IPS DF 6.9 (cell line): Measurements from ENCODE around the gene TRIAP1.

Experiments
- DNase-seq: peaks from one replicate; pipeline ENCODE4 v3.0.0-alpha.2; 2013; ENCODE audit warnings: low read depth, low spot score
- H3K27ac ChIP-seq: one replicate; pipeline ENCODE4 v1.5.1; 2013; ENCODE audit warnings: low read length, control low read depth
- H3K27me3 ChIP-seq: 2 replicates; pipeline ENCODE4 v1.6.1; 2013; ENCODE audit warnings: mild to moderate bottlenecking, low read length; ENCODE audit not compliant: control insufficient read depth, insufficient read depth
- H3K36me3 ChIP-seq: 2 replicates; pipeline ENCODE4 v1.6.1; 2013; ENCODE audit warnings: low read length; ENCODE audit not compliant: control insufficient read depth, insufficient read depth
- H3K4me1 ChIP-seq: 2 replicates; pipeline ENCODE4 v1.6.1; 2013; ENCODE audit warnings: low read length; ENCODE audit not compliant: control insufficient read depth, insufficient read depth
- H3K4me3 ChIP-seq: 2 replicates; pipeline ENCODE4 v1.5.1; 2013; ENCODE audit warnings: mild to moderate bottlenecking, low read length
- H3K9me3 ChIP-seq: 2 replicates; pipeline ENCODE4 v1.6.1; 2013; ENCODE audit warnings: low read length, inconsistent platforms; ENCODE audit not compliant: control insufficient read depth, insufficient read depth
- WGBS: extraction: QIAGEN DNeasy Blood & Tissue Kit; methylation state at CpG from one replicate; pipeline ENCODE4 v1.1.7; 2013; ENCODE audit warnings: mixed read lengths, missing lambda C conversion rate; ENCODE audit not compliant: insufficient read length, insufficient coverage; 5-methylcytosine and 5-hydroxymethylcytosine counted together

Gene TRIAP1

GRCh38 chr12:120481022-120481767, 35.0 kb upstream of the TRIAP1 start:
- WGBS = no CpG with 5 or more reads among the region's 9 CpGs
- no peaks in the 10 kb centered on the region for H3K4me1 ChIP-seq
- H3K27ac ChIP-seq = no peak overlapping the region
- DNase-seq = no peak
- H3K27me3 ChIP-seq = no peaks in the 10 kb centered on the region
- H3K9me3 ChIP-seq = no peaks in the 10 kb centered on the region
- H3K36me3 ChIP-seq = no peaks in the 10 kb centered on the region
- no peak overlapping the region for H3K4me3 ChIP-seq

GRCh38 chr12:120480211-120480610, 34.0 kb upstream of the TRIAP1 start:
- H3K27me3 ChIP-seq = no peaks in the 10 kb centered on the region
- no peaks in the 10 kb centered on the region for H3K9me3 ChIP-seq
- H3K4me1 ChIP-seq = no peaks in the 10 kb centered on the region
- H3K27ac ChIP-seq = no peak overlapping the region
- H3K36me3 ChIP-seq = no peaks in the 10 kb centered on the region
- WGBS = no CpG with 5 or more reads among the region's 1 CpG
- H3K4me3 ChIP-seq = no peak overlapping the region
- no peak for DNase-seq

DNA sequence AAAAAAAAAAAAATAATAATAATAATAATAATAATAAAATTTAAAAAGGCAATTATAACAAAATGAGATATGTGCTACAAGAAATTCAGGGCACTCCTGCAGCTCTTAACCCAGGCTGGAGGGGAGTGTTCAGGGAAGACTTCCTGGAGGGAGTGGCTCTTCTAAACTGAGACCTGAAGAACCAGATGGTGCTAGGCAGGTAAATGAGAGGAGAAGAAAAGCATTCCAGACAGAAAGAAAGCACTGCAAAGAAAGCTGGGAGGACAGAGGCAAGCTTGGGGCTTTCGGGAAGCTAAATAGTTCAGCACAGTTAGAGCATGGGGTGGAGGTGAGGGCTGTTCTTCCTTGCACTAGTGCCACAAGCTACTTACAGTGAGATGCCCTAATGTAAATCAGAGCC, 33.3 kb upstream of the TRIAP1 start:
- WGBS = no CpG with 5 or more reads among the region's 1 CpG
- Histone ChIP-seq H3K36me3 (no peaks in the 10 kb centered on the region), H3K27me3 (no peaks in the 10 kb centered on the region), H3K4me1 (no peaks in the 10 kb centered on the region), H3K27ac (no peak overlapping the region), H3K4me3 (no peak overlapping the region), H3K9me3 (no peaks in the 10 kb centered on the region)
- no peak for DNase-seq

DNA sequence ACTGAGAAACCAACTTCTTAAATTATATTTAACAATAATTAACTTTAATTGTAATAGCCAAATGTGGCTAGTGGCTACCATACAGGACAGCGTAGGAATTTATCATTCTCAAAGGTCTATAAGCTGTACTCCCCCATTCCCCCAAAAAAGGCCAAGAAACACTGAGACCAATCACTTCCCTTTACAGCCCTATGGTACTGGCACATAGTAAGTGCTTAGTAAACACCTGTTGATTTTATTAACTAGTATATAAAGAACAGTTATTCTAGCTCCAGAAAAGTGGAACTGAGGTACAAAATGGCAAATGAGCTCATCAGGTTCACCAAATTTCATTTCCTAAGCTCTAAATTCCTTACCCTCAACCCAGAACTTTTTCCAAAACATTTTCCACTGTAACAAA, 29.5 kb upstream of the TRIAP1 start:
- Histone ChIP-seq H3K4me3 (no peak overlapping the region), H3K4me1 (no peaks in the 10 kb centered on the region), H3K27me3 (no peaks in the 10 kb centered on the region), H3K36me3 (no peaks in the 10 kb centered on the region), H3K9me3 (no peaks in the 10 kb centered on the region), H3K27ac (no peak overlapping the region)
- DNase-seq = no peak
- no CpG with 5 or more reads among the region's 1 CpG for WGBS

GRCh38 chr12:120474616-120474960, 28.4 kb upstream of the TRIAP1 start:
- Histone ChIP-seq H3K9me3 (no peaks in the 10 kb centered on the region), H3K4me3 (no peak overlapping the region), H3K27ac (no peak overlapping the region), H3K27me3 (no peaks in the 10 kb centered on the region), H3K36me3 (no peaks in the 10 kb centered on the region), H3K4me1 (no peaks in the 10 kb centered on the region)
- no peak for DNase-seq
- no CpG with 5 or more reads among the region's 2 CpGs for WGBS

GRCh38 chr12:120473807-120474615, 27.8 kb upstream of the TRIAP1 start:
- Histone ChIP-seq H3K4me3 (no peak overlapping the region), H3K27ac (no peak overlapping the region), H3K4me1 (no peaks in the 10 kb centered on the region), H3K9me3 (no peaks in the 10 kb centered on the region), H3K36me3 (no peaks in the 10 kb centered on the region), H3K27me3 (no peaks in the 10 kb centered on the region)
- 100% methylated on average over 1 of the region's 6 CpGs for WGBS
- no peak for DNase-seq

GRCh38 chr12:120472521-120472920, 26.3 kb upstream of the TRIAP1 start:
- Histone ChIP-seq H3K27ac (no peak overlapping the region), H3K36me3 (no peaks in the 10 kb centered on the region)
- no peak for DNase-seq

DNA sequence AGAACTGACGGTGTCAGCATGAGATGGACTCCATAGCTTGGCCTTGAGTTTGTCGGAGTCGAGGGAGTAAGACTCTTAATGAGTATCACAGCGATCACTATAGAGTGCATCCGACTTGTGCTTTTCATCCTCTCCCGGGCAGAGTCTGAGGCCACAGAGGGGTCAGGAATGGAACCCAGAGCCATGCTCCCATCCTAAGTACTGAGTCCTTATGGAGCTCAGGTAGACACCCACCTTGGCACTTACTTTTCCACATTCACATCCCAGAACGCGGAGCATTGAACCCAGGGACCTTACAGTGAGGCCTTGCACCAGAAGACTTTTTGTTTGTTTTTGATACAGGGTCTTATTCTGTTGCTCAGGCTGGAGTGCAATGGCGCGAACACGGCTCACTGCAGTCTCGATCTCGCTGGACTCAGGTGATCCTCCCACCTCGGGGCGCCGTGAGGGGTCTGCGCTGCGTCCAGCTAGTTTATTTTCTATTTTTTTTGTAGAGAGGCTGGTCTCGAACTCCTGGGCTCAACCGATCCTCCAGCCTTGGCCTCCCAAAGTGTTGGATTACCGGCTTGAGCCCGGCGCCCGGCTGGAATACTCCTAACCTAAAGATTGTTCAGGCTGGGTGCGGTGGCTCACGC, 24.1 kb upstream of the TRIAP1 start:
- Histone ChIP-seq H3K4me1 (peaks cover 1% of the 10 kb centered on the region; the same call in 1 of the 2 replicates), H3K4me3 (peak overlapping the region; percentile 87; the same call in 1 of the 2 replicates), H3K36me3 (no peaks in the 10 kb centered on the region; the same call in 1 of the 2 replicates), H3K9me3 (no peaks in the 10 kb centered on the region), H3K27me3 (no peaks in the 10 kb centered on the region), H3K27ac (no peak overlapping the region)
- WGBS = no CpG with 5 or more reads among the region's 26 CpGs
- DNase-seq = no peak

More at GRCh38 chr12:120472521-120472920, 26.3 kb upstream of the TRIAP1 start:
- no peaks in the 10 kb centered on the region for H3K4me1 ChIP-seq
- H3K9me3 ChIP-seq = no peaks in the 10 kb centered on the region
- no peak overlapping the region for H3K4me3 ChIP-seq
- no peaks in the 10 kb centered on the region for H3K27me3 ChIP-seq

GRCh38 chr12:120469450-120470149, 23.4 kb upstream of the TRIAP1 start, which contains the start of gene SRSF9:
SRSF9 (minus strand) TSS chr12:120469748; CDS start chr12:120469609, 139 bp downstream.
- Histone ChIP-seq H3K4me1 (peaks cover 1% of the 10 kb centered on the region; the same call in 1 of the 2 replicates), H3K27ac (no peak within 1 kb of the TSS), H3K36me3 (no peaks in the 10 kb centered on the region; the same call in 1 of the 2 replicates), H3K27me3 (no peaks in the 10 kb centered on the region), H3K4me3 (peak within 1 kb of the TSS; percentile 87), H3K9me3 (no peaks in the 10 kb centered on the region)
- no CpG with 5 or more reads among the region's 88 CpGs for WGBS
- DNase-seq = peak; percentile 94
